Measurements from ENCODE around the gene KIR3DL1.
"Not testable (repeated sequence)": the region's sequence is repeated elsewhere in the genome, so short reads cannot be mapped to it uniquely, and the experiment has no call there.

KIR3DL1 gene

GRCh38 chr19:54816251-54816650 lies at the start of gene KIR3DL1:
KIR3DL1 (plus strand) TSS chr19:54816468.
- DNase-seq, result not testable (repeated sequence)

GRCh38 chr19:54769646-54770045 lies 46.6 kb upstream of the KIR3DL1 start, which contains the start of gene KIR2DL1:
KIR2DL1 (plus strand) TSS chr19:54769793; CDS start chr19:54769851, 58 bp downstream.
- not testable (repeated sequence) for DNase-seq

- not testable (repeated sequence) for DNase-seq
Observed at GRCh38 chr19:54770511-54770910, 45.8 kb upstream of the KIR3DL1 start.

GRCh38 chr19:54771018-54771960 lies 45.0 kb upstream of the KIR3DL1 start:
- not testable (repeated sequence) for DNase-seq

- not testable (repeated sequence) for DNase-seq
Observed at GRCh38 chr19:54772666-54773065, 43.6 kb upstream of the KIR3DL1 start.

- DNase-seq, result not testable (repeated sequence)
Observed at GRCh38 chr19:54775095-54775815, 41.0 kb upstream of the KIR3DL1 start.

- not testable (repeated sequence) for DNase-seq
Observed at GRCh38 chr19:54775830-54776229, 40.4 kb upstream of the KIR3DL1 start.

GRCh38 chr19:54777851-54778250 lies 38.4 kb upstream of the KIR3DL1 start:
- not testable (repeated sequence) for DNase-seq

- DNase-seq, result not testable (repeated sequence)
Observed at GRCh38 chr19:54778896-54779295, 37.4 kb upstream of the KIR3DL1 start.

GRCh38 chr19:54782916-54783315 lies 33.4 kb upstream of the KIR3DL1 start:
- not testable (repeated sequence) for DNase-seq

- DNase-seq, result not testable (repeated sequence)
Observed at GRCh38 chr19:54786091-54786723, 30.1 kb upstream of the KIR3DL1 start.

GRCh38 chr19:54788154-54788553 lies 28.1 kb upstream of the KIR3DL1 start:
- not testable (repeated sequence) for DNase-seq

- no peak for DNase-seq
Observed at GRCh38 chr19:54790711-54791110, 25.6 kb upstream of the KIR3DL1 start.

- no peak for DNase-seq
Observed at GRCh38 chr19:54791476-54791875, 24.8 kb upstream of the KIR3DL1 start.

- no peak for DNase-seq
Observed at GRCh38 chr19:54792814-54793213, 23.5 kb upstream of the KIR3DL1 start.

GRCh38 chr19:54795758-54796157 lies 20.5 kb upstream of the KIR3DL1 start:
- no peak for DNase-seq

GRCh38 chr19:54803410-54803809 lies 12.9 kb upstream of the KIR3DL1 start, which contains the start of gene KIR2DL4:
KIR2DL4 (plus strand) TSS chr19:54803610; CDS start chr19:54803652, 42 bp downstream.
- DNase-seq, result no peak

GRCh38 chr19:54804101-54804500 lies 12.2 kb upstream of the KIR3DL1 start:
- DNase-seq, result no peak

- DNase-seq, result no peak
Observed at GRCh38 chr19:54804571-54804970, 11.7 kb upstream of the KIR3DL1 start.

GRCh38 chr19:54805665-54806515 lies 10.4 kb upstream of the KIR3DL1 start:
- DNase-seq, result no peak

GRCh38 chr19:54806516-54806838 lies 9.8 kb upstream of the KIR3DL1 start:
- no peak for DNase-seq

- DNase-seq, result not testable (repeated sequence)
Observed at GRCh38 chr19:54814571-54814970, 1.7 kb upstream of the KIR3DL1 start.

Data from NCI-H2171 (cell line).